Heart left ventricle (tissue), 16 donors: ENCODE results near the gene PI3. TPM values are rescaled to one million over a fixed set of nuclear protein-coding genes. Genes with fewer than 3 reads are reported as not detected.

Experiments used
- ATAC-seq, 4 donors: fragments of 200-7000 bp; cut with Tn5 transposase; one replicate each; pipeline ENCODE4 v1.9.1; 2020 to 2022; ENCODE audit warnings: moderate library complexity in 4 of 4, mild to moderate bottlenecking in 3 of 4, moderate number of reproducible peaks in 1 of 4
- DNase-seq, 5 donors: peaks; one replicate each; pipeline ENCODE4 v3.0.0-alpha.2; 2020
- H3K27ac ChIP-seq, 12 donors: fragments of 200-600 bp; sonication (generic) in 4 of 12; one replicate each; pipeline versions ENCODE4 v1.5.0 to v1.8.0; 2016 to 2022; ENCODE audit warnings: mild to moderate bottlenecking in 2 of 12
- H3K27me3 ChIP-seq, 9 donors: fragments of 200-600 bp; sonication (generic) in 2 of 9; one replicate each; pipeline versions ENCODE4 v1.5.1 to v1.8.0; 2016 to 2022; ENCODE audit warnings: mild to moderate bottlenecking in 3 of 9
- H3K36me3 ChIP-seq, 9 donors: fragments of 200-600 bp; sonication (generic) in 2 of 9; one replicate each; pipeline versions ENCODE4 v1.5.0 to v1.8.0; 2018 to 2022; ENCODE audit warnings: mild to moderate bottlenecking in 2 of 9
- H3K4me1 ChIP-seq, 12 donors: fragments of 200-600 bp; sonication (generic) in 4 of 12; one replicate each; pipeline versions ENCODE4 v1.5.0 to v1.8.0; 2016 to 2022; ENCODE audit warnings: mild to moderate bottlenecking in 3 of 12
- H3K4me3 ChIP-seq, 12 donors: fragments of 200-600 bp; sonication (generic) in 4 of 12; one replicate each; pipeline versions ENCODE4 v1.5.0 to v1.8.0; 2017 to 2022; ENCODE audit warnings: mild to moderate bottlenecking in 9 of 12, moderate library complexity in 4 of 12
- H3K9me3 ChIP-seq, 12 donors: fragments of 200-600 bp; sonication (generic) in 4 of 12; one replicate each; pipeline versions ENCODE4 v1.5.0 to v1.8.0; 2016 to 2022; ENCODE audit warnings: mild to moderate bottlenecking in 1 of 12
- CTCF ChIP-seq, 12 donors: fragments of 200-600 bp; sonication (generic) in 4 of 12; IDR thresholded peaks; one replicate each; pipeline versions ENCODE4 v1.5.0 to v1.8.0; 2018 to 2022; ENCODE audit warnings: antibody characterized with exemption in 12 of 12, mild to moderate bottlenecking in 5 of 12
- POLR2A ChIP-seq, 2 donors: fragments of 450-650 bp; IDR thresholded peaks; one replicate each; pipeline ENCODE4 v1.6.1; 2017; ENCODE audit warnings: antibody characterized with exemption in 2 of 2, mild to moderate bottlenecking in 2 of 2, moderate library complexity in 2 of 2
- WGBS, 4 donors: extraction: QIAGEN DNeasy Blood & Tissue Kit in 2 of 4; methylation state at CpG; one replicate each; pipeline versions ENCODE4 v1.1.5 to v1.1.7; 2013 to 2018; 5-methylcytosine and 5-hydroxymethylcytosine counted together
- intact Hi-C, 10 donors: fragments of 100-400 bp; cut with DNase I; formaldehyde crosslinking; loops; one replicate each; pipeline versions ENCODE4 v1.11.1 to v1.14.2; 2022
- polyA plus RNA-seq, 2 donors: library from polyadenylated mRNA; stranded (reverse); fragments of 200-250 nt; gene quantifications; one replicate each; pipeline ENCODE4 v1.2.3, GENCODE V29; 2013
- total RNA-seq, 9 donors: library from RNA; depleted of rRNA in 2 of 9; stranded (reverse); fragments of >200 nt in 2 of 9; fragmentation: NEBNext Ultra II Directional in 3 of 9; extraction: Animal tissue kit (Norgen Biotek cat#: 25700) in 3 of 9; gene quantifications; one replicate each; pipeline versions ENCODE4 v1.1.0 to v1.2.4, GENCODE V29; 2016 to 2023
- donor health status: ischemic (EF 13 %, LVEDD 7.1; RV severe dilation, severe dysfunction).
- donor health status: healthy with polysubstance abuse.
- donor health status: DM: no; HTN: yes; CAD: no.
- donor health status: DM: no; HTN: no; CAD: no.
- donor health status: ischemic (EF 25% LVEDD 6.9; RV normal size, moderate dysfunction).
- donor health status: ischemic (EF 25% LVEDD 5.7; RV mildly dilated, moderate dysfunction).
- donor health status: healthy.
- donor health status: DM: yes; HTN: yes; CAD: no.
- donor health status: ischemic (EF 35%, LVEDD 5.7; RV mildly dilated, moderate dysfunction).
- donor health status: nonischemic (EF 11% LVEDD 7.7; RV severe dilation, severe dysfunction).
- donor health status: DM: yes; HTN: yes; CAD: no.
- donor health status: PGD.
- donor health status: ischemic (EF 29% LVEDD 5.4; RV normal size, mild dysfunction).
- donor health status: nonischemic (EF 23%, LVEDD 6.1; RV moderate dilation, normal function).

PI3 gene
- total and polyA plus RNA-seq, 11 donors = 0.47 to 0.97 (median 0.55) TPM; not detected in 8

- WGBS, 4 donors = 82 to 91% (median 89%) methylated on average over 3 of the region's 3 CpGs
- no peaks in the 10 kb centered on the region for H3K4me1 ChIP-seq
- DNase-seq = no peak
- H3K4me3 ChIP-seq = no peak overlapping the region
- intact Hi-C loops = loop anchor here in 1 of 10 donors (10.0 kb wide), 1 partner anchor 63 kb away; the partner anchor contains the start of gene SLPI
- H3K27ac ChIP-seq = no peak overlapping the region
- TF ChIP-seq CTCF (IDR thresholded peaks at IDR 0.05) = no peak
- TF ChIP-seq POLR2A (IDR thresholded peaks at IDR 0.05) = no peak
- ATAC-seq = no peak
- H3K9me3 ChIP-seq = peaks cover 0 to 4% (median 0%) of the 10 kb centered on the region in 12 donors
- peaks cover 0 to 10% (median 0%) of the 10 kb centered on the region in 9 donors for H3K27me3 ChIP-seq
- H3K36me3 ChIP-seq = no peaks in the 10 kb centered on the region
Observed at GRCh38 chr20:45191926-45192325, 17.2 kb downstream of the PI3 start.

DNA sequence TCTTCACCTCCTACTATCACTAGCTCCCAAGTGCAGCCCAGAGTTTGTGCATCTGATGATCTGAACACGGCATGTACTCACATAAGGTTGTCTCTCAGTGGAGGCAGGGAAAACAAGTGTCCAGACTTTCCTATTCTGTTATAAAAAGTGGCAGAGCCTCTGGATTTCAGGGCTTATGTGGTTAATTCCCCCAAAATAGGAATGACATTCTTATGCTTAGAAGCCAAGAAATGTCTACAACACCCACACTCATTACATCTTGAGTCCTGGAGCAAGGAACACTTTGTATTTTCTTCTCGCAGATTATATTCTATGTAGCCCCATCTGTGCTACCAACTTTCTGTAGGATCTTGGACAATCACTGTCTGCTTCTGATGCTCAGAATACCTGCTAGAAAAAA, 18.6 kb downstream of the PI3 start:
- Histone ChIP-seq H3K4me1 (no peaks in the 10 kb centered on the region), H3K9me3 (peaks cover 0 to 4% (median 0%) of the 10 kb centered on the region in 12 donors), H3K27me3 (peaks cover 0 to 11% (median 0%) of the 10 kb centered on the region in 9 donors), H3K36me3 (no peaks in the 10 kb centered on the region), H3K27ac (no peak overlapping the region), H3K4me3 (no peak overlapping the region)
- intact Hi-C loops = loop anchor here in 1 of 10 donors (10.0 kb wide), 1 partner anchor 61 kb away; the partner anchor contains the start of gene SLPI
- no peak for TF ChIP-seq CTCF (IDR thresholded peaks at IDR 0.05)
- no peak for TF ChIP-seq POLR2A (IDR thresholded peaks at IDR 0.05)
- DNase-seq (no peak), ATAC-seq (no peak)
- WGBS, 4 donors = 76 to 89% (median 87%) methylated on average over 2 of the region's 2 CpGs

GRCh38 chr20:45206725-45207124, 32.0 kb downstream of the PI3 start, which contains the start of gene SEMG1:
Gene SEMG1, plus strand, starts transcription at chr20:45207033. Its CDS starts 21 bp downstream, at chr20:45207054.
- no peak for DNase-seq
- WGBS, 4 donors = 22 to 33% (median 25%) methylated on average over 1 of the region's 1 CpG
- no peaks in the 10 kb centered on the region for H3K36me3 ChIP-seq
- intact Hi-C loops = no loop called here
- no peak within 1 kb of the TSS for H3K27ac ChIP-seq
- H3K27me3 ChIP-seq = peaks cover 0 to 21% (median 3%) of the 10 kb centered on the region in 9 donors
- TF ChIP-seq POLR2A (IDR thresholded peaks at IDR 0.05) = no peak
- peaks cover 0 to 18% (median 5%) of the 10 kb centered on the region in 12 donors for H3K9me3 ChIP-seq
- H3K4me3 ChIP-seq = no peak within 1 kb of the TSS
- ATAC-seq = no peak
- no peaks in the 10 kb centered on the region for H3K4me1 ChIP-seq

GRCh38 chr20:45209924-45210323, 35.2 kb downstream of the PI3 start:
- peaks cover 0 to 21% (median 0%) of the 10 kb centered on the region in 9 donors for H3K27me3 ChIP-seq
- intact Hi-C loops = loop anchor here in 1 of 10 donors (10.0 kb wide), 1 partner anchor 55 kb away; no protein-coding TSS in a partner anchor
- no peak for ATAC-seq
- H3K36me3 ChIP-seq = no peaks in the 10 kb centered on the region
- WGBS, 4 donors = 82 to 100% (median 89%) methylated on average over 1 of the region's 1 CpG
- H3K9me3 ChIP-seq = no peaks in the 10 kb centered on the region
- H3K27ac ChIP-seq = no peak overlapping the region
- no peaks in the 10 kb centered on the region for H3K4me1 ChIP-seq
- no peak overlapping the region for H3K4me3 ChIP-seq
- TF ChIP-seq POLR2A (IDR thresholded peaks at IDR 0.05) (no peak), CTCF (IDR thresholded peaks at IDR 0.05) (no peak)
- no peak for DNase-seq
